ENCODE measurements around the gene PPP2R3A.
"Not testable (repeated sequence)": the region's sequence is repeated elsewhere in the genome, so short reads cannot be mapped to it uniquely, and the experiment has no call there.

PPP2R3A gene

GRCh38 chr3:136161516-136161915, 196.0 kb downstream of the PPP2R3A start:
- FAIRE-seq, result no peak

- FAIRE-seq, result no peak
These were observed 196.8 kb downstream of the PPP2R3A start for GRCh38 chr3:136162322-136162721.

GRCh38 chr3:136163607-136164006, 198.1 kb downstream of the PPP2R3A start:
- FAIRE-seq, result not testable (repeated sequence)

- FAIRE-seq, result no peak
These were observed 201.0 kb downstream of the PPP2R3A start for GRCh38 chr3:136166507-136166906.

GRCh38 chr3:136168236-136168635, 202.7 kb downstream of the PPP2R3A start:
- not testable (repeated sequence) for FAIRE-seq

- no peak for FAIRE-seq
These were observed 205.6 kb downstream of the PPP2R3A start for GRCh38 chr3:136171097-136171542.

- FAIRE-seq, result no peak
These were observed 208.5 kb downstream of the PPP2R3A start for GRCh38 chr3:136173939-136174490.

- FAIRE-seq, result no peak
These were observed 212.3 kb downstream of the PPP2R3A start for GRCh38 chr3:136177876-136178275.

GRCh38 chr3:136181741-136182140, 216.2 kb downstream of the PPP2R3A start:
- FAIRE-seq, result no peak

GRCh38 chr3:136184703-136185102, 219.2 kb downstream of the PPP2R3A start:
- FAIRE-seq, result no peak

GRCh38 chr3:136186344-136186743, 220.8 kb downstream of the PPP2R3A start:
- FAIRE-seq, result no peak

- FAIRE-seq, result no peak
These were observed 221.3 kb downstream of the PPP2R3A start for GRCh38 chr3:136186846-136187245.

- no peak for FAIRE-seq
These were observed 222.3 kb downstream of the PPP2R3A start for GRCh38 chr3:136187868-136188267.

- FAIRE-seq, result no peak
These were observed 223.5 kb downstream of the PPP2R3A start for GRCh38 chr3:136189043-136189442.

GRCh38 chr3:136189859-136190617, 224.5 kb downstream of the PPP2R3A start:
- no peak for FAIRE-seq

- FAIRE-seq, result not testable (repeated sequence)
These were observed 226.7 kb downstream of the PPP2R3A start for GRCh38 chr3:136192195-136192594.

- no peak for FAIRE-seq
These were observed 227.3 kb downstream of the PPP2R3A start for GRCh38 chr3:136192831-136193230.

GRCh38 chr3:136193278-136194054, 227.9 kb downstream of the PPP2R3A start:
- no peak for FAIRE-seq

- no peak for FAIRE-seq
These were observed 229.1 kb downstream of the PPP2R3A start for GRCh38 chr3:136194409-136195257.

GRCh38 chr3:136195258-136196063, 229.9 kb downstream of the PPP2R3A start:
- no peak for FAIRE-seq

GRCh38 chr3:136196064-136196400, 230.5 kb downstream of the PPP2R3A start, which contains the start of gene MSL2:
Gene MSL2 (minus strand): TSS chr3:136196335. CDS start chr3:136195113, 1,222 bp downstream.
- no peak for FAIRE-seq
